GM12892 (cell line): ENCODE data around the gene TMEM14C.
"Not testable (repeated sequence)": the region's sequence is repeated elsewhere in the genome, so short reads cannot be mapped to it uniquely, and the experiment has no call there.

Source experiments
- DNase-seq: peaks from one replicate; pipeline ENCODE4 v3.0.0; 2011; ENCODE audit not compliant: insufficient read length
- FAIRE-seq: peaks from 2 replicates; lab custom pipeline; 2011; peaks lifted over from hg19 to GRCh38; lab: Jason Lieb, UNC
- POLR2A ChIP-seq: IDR thresholded peaks from 2 replicates; pipeline ENCODE4 v1.6.1; 2011; ENCODE audit warnings: low read depth, low read length, control low read depth
- POLR2AphosphoS5 ChIP-seq: IDR thresholded peaks from 2 replicates; pipeline ENCODE4 v1.6.1; 2011; ENCODE audit warnings: low read depth, low read length, control low read depth
- TAF1 ChIP-seq: IDR thresholded peaks from 2 replicates; pipeline ENCODE4 v1.6.1; 2011; ENCODE audit warnings: low read depth, mild to moderate bottlenecking, control low read depth, low read length, borderline replicate concordance

TMEM14C gene

DNA sequence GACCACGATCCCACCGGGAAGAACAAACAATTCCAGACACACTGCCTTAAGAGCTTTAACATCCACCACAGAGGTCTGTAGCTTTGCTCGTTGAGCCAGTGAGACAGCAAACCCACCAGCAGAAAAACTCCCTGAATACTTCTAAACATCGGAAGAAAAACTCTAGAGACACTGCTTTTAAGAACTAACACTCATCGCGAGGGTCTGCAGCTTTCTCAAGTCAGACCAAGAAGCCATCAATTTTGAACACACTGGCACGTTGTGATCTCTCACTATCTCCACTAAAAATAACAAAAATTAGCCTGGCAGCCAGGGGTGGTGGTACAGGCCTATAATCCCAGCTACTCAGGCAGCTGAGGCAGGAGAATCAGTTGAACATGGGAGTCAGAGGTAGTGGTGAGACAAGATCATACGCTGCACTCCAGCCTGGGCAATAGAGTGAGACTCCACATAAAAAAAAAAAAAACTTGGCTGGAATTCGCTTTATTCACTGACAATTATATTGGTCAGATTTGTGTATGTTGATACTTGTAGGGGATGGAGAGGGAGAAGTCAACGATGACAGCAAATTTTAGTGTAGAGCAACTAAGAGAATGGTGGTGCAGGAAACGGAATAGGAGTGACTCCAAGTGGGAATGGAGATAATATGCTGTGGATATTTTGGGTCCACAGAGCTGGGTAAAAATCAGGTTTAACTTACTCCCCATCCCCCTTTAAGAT is 860 bp upstream of the TMEM14C start:
- no peak for DNase-seq
- no peak for FAIRE-seq
- TF ChIP-seq TAF1 (no peak), POLR2A (no peak), POLR2AphosphoS5 (no peak)

DNA sequence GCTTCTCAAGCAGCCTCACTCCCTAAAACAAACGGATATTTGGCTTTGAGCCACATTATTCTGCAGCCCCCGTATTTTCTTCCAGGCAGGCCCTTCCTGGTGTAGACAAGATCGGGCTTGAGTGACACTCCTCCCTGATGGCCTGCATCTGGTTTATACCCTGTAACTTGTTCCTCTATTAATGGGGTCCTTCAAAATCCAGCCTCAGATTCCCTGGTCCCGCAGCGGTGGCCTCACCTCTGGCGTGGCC is 375 bp upstream of the TMEM14C start:
- TF ChIP-seq TAF1: no peak
- FAIRE-seq: no peak
- DNase-seq: no peak

DNA sequence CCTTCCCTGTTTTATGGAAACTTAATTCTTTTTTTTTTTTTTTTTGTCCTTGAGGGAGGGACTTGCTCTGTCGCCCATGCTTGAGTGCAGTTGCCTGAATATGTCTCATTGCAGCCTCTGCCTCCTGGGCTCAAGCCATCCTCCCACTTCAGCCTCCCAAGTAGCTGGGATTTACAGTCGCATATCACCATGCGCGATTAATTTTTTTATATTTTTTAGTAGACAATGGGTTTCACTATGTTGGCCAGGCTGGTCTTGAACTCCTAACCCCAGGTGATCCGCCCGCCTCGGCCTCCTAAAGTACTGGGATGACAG is 654 bp downstream of the TMEM14C start:
- no peak for DNase-seq
- TF ChIP-seq POLR2A: no peak
- no peak for TF ChIP-seq TAF1
- TF ChIP-seq POLR2AphosphoS5: no peak
- FAIRE-seq: no peak

DNA sequence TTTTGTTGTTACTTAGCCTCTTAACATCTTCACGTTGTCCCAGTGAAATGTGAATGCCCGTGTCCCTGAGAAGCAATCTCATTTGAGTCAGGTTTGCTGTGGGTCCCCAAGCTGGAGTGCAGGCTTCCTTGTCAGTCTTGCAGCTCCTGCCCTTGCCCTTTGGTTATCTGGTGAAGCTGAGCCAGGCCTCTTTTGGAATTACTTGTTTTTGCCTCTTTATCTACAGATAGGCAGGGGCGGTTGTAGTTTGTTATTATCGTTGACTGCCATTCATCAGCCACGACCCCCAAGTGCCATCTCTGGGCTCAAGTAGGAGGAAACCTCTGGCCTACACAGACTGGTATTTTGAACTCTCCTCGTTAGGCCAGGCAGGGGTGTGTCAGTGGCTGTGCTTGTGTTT is 2.2 kb downstream of the TMEM14C start:
- FAIRE-seq (no peak), DNase-seq (no peak)
- TF ChIP-seq POLR2AphosphoS5 (no peak), TAF1 (no peak), POLR2A (no peak)

DNA sequence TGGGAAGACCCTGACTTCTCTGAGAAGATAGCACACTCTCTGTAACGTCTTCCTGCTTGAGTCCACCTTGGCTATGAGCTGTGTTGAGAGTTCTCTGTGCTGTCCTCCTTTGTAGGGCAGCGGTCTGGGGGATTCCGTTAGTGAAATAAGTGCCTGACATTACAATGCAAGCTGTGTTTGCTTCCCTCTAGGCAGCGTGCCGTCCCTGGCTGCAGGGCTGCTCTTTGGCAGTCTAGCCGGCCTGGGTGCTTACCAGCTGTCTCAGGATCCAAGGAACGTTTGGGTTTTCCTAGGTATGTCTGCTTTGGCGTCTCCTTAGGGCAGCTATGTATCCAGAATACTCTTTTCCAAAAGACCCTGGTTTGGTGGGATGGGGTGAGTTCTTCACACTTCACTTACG is 2.8 kb downstream of the TMEM14C start:
- FAIRE-seq: no peak
- TF ChIP-seq POLR2AphosphoS5 (no peak), POLR2A (no peak), TAF1 (no peak)
- no peak for DNase-seq

DNA sequence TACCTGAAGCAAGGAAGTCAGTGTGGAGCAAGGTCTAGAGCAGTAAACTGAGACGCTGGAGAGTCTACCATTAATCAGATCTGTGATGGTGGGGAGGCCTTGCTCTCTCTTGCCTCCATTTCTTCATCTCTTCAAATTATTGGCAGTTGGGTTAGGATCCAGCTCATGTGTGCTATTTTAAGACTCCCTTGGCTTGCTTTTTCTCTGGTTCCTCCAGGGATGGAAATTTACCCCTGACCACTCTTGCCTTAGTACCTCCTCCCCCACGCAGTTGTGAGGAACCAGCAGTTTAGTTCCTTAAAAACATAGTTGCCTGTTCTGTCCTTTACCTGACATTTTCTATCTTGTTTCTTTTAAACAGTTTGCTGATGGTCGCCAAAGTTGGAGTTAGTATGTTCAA is 7.4 kb downstream of the TMEM14C start:
- TF ChIP-seq POLR2AphosphoS5: no peak
- no peak for TF ChIP-seq POLR2A
- no peak for TF ChIP-seq TAF1
- no peak for FAIRE-seq
- DNase-seq: no peak

DNA sequence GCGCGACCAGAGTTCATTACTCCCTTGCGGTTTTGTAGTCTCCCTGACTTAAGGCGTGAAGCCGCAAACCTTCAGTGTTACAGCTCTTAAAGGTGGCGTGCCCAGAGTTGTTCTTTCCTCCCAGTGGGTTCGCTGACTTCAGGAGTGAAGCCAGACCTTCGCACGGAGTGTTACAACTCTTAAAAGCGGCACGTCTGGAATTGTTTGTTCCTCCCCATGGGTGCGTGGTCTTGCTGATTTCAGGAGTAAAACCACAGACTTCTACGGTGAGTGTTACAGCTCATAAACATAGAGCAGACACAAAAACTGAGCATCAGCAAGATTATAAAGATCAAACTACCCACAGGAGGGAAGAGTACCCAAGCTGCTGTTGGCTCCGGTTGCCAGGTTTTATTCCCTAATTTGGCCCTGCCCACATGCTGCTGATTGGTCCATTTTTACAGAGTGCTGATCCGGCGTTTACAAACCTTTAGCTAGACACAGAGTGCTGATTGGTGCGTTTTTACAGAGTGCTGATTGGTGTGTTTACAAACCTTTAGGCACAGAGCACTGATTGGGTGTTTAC is 10.4 kb downstream of the TMEM14C start:
- TF ChIP-seq TAF1 (no peak), POLR2AphosphoS5 (no peak), POLR2A (no peak)
- FAIRE-seq (no peak), DNase-seq (no peak)

DNA sequence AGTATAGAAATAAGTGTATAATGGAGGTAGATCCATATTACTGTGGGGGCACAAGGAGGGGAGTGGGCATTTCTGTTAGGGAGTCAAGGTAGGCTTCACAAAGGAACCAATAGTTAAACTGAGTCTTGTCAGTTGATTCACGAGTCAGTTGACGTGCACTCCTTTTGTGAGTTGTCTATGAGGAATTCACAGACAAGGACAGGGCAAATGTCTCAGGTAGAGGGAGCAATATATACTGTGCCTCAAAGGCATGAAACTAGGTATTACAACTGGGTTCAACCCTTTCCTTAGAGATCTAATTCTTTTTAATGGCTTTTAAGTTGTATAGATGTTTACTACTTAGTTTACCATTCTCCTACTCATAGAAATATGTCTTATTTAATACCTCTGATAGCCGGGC is 11.0 kb downstream of the TMEM14C start:
- no peak for TF ChIP-seq TAF1
- TF ChIP-seq POLR2A: no peak
- TF ChIP-seq POLR2AphosphoS5: no peak
- no peak for FAIRE-seq
- DNase-seq: no peak

DNA sequence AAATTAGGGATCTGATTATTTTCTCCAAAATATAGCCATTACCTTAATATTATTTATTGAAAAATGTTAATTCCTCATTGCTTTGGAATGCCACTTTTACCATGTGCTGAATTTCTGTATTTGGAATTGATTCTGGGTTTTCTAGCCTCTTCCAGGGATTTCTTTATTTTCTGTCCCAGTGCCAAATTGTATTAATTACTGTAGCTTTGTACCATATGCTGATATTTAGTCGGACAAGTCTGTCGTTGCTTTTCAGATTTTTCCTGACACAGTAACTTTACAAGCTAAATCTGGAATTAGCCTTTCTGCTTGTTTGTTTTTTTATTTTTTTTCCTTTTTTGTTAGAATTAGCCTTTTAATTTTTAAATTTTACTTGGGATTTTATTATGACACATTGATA is 13.9 kb downstream of the TMEM14C start:
- TF ChIP-seq POLR2AphosphoS5 (no peak), TAF1 (no peak), POLR2A (no peak)
- no peak for FAIRE-seq
- no peak for DNase-seq

DNA sequence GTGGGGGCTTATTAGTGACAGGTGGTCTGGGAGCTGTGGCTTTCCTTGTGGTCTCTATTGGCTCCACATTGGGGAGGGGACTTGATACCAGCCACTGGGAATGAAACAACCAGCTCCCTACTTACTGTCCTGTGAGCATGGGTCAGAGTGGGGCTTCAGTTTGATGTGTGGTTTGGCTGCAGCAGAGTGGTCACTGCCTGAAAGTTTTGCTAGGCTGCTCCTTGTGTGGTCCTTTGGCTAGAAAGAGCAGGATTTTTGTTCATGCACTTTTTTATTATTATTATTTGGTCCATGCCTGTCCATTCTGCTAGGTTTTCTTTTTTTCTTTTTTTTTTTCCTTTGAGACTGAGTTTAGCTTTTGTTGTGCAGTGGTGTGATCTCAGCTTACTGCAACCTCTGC is 17.2 kb downstream of the TMEM14C start:
- TF ChIP-seq POLR2A: no peak
- no peak for TF ChIP-seq TAF1
- no peak for TF ChIP-seq POLR2AphosphoS5
- FAIRE-seq (no peak), DNase-seq (no peak)

DNA sequence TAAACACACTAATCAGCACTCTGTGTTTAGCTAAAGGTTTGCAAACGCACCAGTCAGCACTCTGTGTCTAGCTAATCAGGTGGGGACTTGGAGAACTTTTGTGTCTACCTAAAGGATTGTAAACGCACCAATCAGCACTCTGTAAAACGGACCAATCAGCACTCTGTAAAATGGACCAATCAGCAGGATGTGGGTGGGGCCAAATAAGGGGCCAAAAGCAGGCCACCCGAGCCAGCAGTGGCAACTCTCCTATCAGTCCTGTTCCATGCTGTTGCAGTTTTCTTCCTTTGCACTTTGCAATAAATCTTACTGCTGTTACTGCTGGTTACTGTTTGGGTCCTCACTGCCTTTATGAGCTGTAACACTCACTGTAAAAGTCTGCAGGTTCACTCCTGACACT is 18.8 kb downstream of the TMEM14C start:
- FAIRE-seq, DNase-seq: not testable (repeated sequence)

DNA sequence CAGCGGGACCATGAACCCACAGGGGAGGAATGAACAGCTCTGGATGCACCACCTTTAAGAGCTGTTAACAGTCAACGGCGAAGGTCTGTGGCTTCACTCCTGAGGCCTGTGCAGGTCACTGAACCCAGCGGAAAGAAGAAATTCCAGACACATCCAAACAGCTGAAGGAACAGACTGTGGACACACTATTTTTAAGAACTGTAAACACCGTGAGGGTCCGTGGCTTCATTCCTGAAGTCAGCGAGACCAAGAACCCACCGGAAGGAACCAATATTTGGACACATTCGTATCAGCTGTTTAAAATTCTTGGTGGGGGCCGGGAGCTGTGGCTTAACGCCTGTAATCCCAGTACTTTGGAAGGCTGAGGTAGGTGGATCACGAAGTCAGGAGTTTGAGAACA is 19.4 kb downstream of the TMEM14C start:
- DNase-seq (no peak), FAIRE-seq (no peak)
- TF ChIP-seq POLR2AphosphoS5: no peak
- TF ChIP-seq POLR2A: no peak

DNA sequence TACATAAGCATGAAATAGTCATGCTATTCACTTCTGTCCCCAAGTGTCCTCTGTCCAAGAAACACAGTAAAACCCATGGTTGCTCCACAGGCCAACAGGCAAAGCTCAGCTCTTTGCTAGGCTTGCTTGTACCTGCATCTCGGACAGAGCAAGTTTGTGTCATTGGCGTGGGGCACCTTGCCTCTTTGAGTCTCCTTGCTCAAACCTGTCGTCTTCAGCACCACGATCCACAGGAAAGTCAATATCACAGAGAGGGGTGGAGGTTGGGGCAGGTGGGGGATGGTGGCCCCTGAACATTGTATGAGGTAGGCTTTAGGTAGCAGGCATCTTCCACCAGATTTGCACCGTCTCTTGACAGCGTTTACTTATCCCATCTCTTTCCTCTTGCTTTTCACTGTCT is 20.6 kb downstream of the TMEM14C start:
- FAIRE-seq (no peak), DNase-seq (no peak)
- TF ChIP-seq POLR2AphosphoS5: no peak
